Measurements from ENCODE around the gene SLU7.

Gene SLU7

GRCh38 chr5:160380041-160380440 lies 38.8 kb downstream of the SLU7 start:
- Histone ChIP-seq H3K36me3 (replicated peaks; ENCODE audit: low read depth, low read length) (no peaks in the 10 kb centered on the region), H3K9me3 (ENCODE audit: insufficient read depth, low read length) (no peaks in the 10 kb centered on the region), H3K9ac (ENCODE audit: low read length) (no peak overlapping the region), H2AFZ (ENCODE audit: low read depth, low read length) (no peak overlapping the region), H3K4me3 (ENCODE audit: low read length) (no peak overlapping the region), H3K27me3 (ENCODE audit: low read depth, low read length) (peaks cover 13% of the 10 kb centered on the region; the same call in 1 of the 2 replicates), H4K20me1 (ENCODE audit: insufficient read depth, low read length) (no peaks in the 10 kb centered on the region), H3K27ac (ENCODE audit: low read length) (no peak overlapping the region), H3K4me1 (ENCODE audit: low read length) (no peaks in the 10 kb centered on the region), H3K79me2 (ENCODE audit: low read length) (no peaks in the 10 kb centered on the region), H3K4me2 (ENCODE audit: low read length) (no peak overlapping the region)
- TF ChIP-seq CTCF (IDR thresholded peaks at IDR 0.05; ENCODE audit: low read depth, low read length) (no peak), EZH2phosphoT487 (IDR thresholded peaks at IDR 0.05; ENCODE audit: low read depth) (no peak)

GRCh38 chr5:160379511-160379910 lies 39.4 kb downstream of the SLU7 start:
- H2AFZ ChIP-seq (ENCODE audit: low read depth, low read length): no peak overlapping the region
- H3K4me2 ChIP-seq (ENCODE audit: low read length): no peak overlapping the region
- no peaks in the 10 kb centered on the region for H3K79me2 ChIP-seq (ENCODE audit: low read length)
- H3K27me3 ChIP-seq (ENCODE audit: low read depth, low read length): peaks cover 13% of the 10 kb centered on the region; the same call in 1 of the 2 replicates
- no peak overlapping the region for H3K9ac ChIP-seq (ENCODE audit: low read length)
- H3K4me3 ChIP-seq (ENCODE audit: low read length): no peak overlapping the region
- no peaks in the 10 kb centered on the region for H3K9me3 ChIP-seq (ENCODE audit: insufficient read depth, low read length)
- H3K4me1 ChIP-seq (ENCODE audit: low read length): no peaks in the 10 kb centered on the region
- TF ChIP-seq EZH2phosphoT487 (IDR thresholded peaks at IDR 0.05; ENCODE audit: low read depth) (no peak), CTCF (IDR thresholded peaks at IDR 0.05; ENCODE audit: low read depth, low read length) (no peak)
- H3K36me3 ChIP-seq (replicated peaks; ENCODE audit: low read depth, low read length): no peaks in the 10 kb centered on the region
- no peak overlapping the region for H3K27ac ChIP-seq (ENCODE audit: low read length)
- H4K20me1 ChIP-seq (ENCODE audit: insufficient read depth, low read length): no peaks in the 10 kb centered on the region

GRCh38 chr5:160378330-160378729 lies 40.6 kb downstream of the SLU7 start:
- no peak overlapping the region for H3K27ac ChIP-seq (ENCODE audit: low read length)
- H3K4me1 ChIP-seq (ENCODE audit: low read length): no peaks in the 10 kb centered on the region
- no peaks in the 10 kb centered on the region for H3K36me3 ChIP-seq (replicated peaks; ENCODE audit: low read depth, low read length)
- H2AFZ ChIP-seq (ENCODE audit: low read depth, low read length): no peak overlapping the region
- no peak overlapping the region for H3K4me3 ChIP-seq (ENCODE audit: low read length)
- peaks cover 13% of the 10 kb centered on the region; the same call in 1 of the 2 replicates for H3K27me3 ChIP-seq (ENCODE audit: low read depth, low read length)
- no peak overlapping the region for H3K9ac ChIP-seq (ENCODE audit: low read length)
- H3K79me2 ChIP-seq (ENCODE audit: low read length): no peaks in the 10 kb centered on the region
- no peak for TF ChIP-seq EZH2phosphoT487 (IDR thresholded peaks at IDR 0.05; ENCODE audit: low read depth)
- TF ChIP-seq CTCF (IDR thresholded peaks at IDR 0.05; ENCODE audit: low read depth, low read length): no peak
- H4K20me1 ChIP-seq (ENCODE audit: insufficient read depth, low read length): no peaks in the 10 kb centered on the region
- no peaks in the 10 kb centered on the region for H3K9me3 ChIP-seq (ENCODE audit: insufficient read depth, low read length)
- H3K4me2 ChIP-seq (ENCODE audit: low read length): no peak overlapping the region

- Histone ChIP-seq H3K4me1 (ENCODE audit: low read length) (no peaks in the 10 kb centered on the region), H3K9me3 (ENCODE audit: insufficient read depth, low read length) (no peaks in the 10 kb centered on the region), H2AFZ (ENCODE audit: low read depth, low read length) (no peak overlapping the region), H3K4me3 (ENCODE audit: low read length) (no peak overlapping the region), H4K20me1 (ENCODE audit: insufficient read depth, low read length) (no peaks in the 10 kb centered on the region), H3K79me2 (ENCODE audit: low read length) (no peaks in the 10 kb centered on the region), H3K27ac (ENCODE audit: low read length) (no peak overlapping the region), H3K4me2 (ENCODE audit: low read length) (no peak overlapping the region), H3K9ac (ENCODE audit: low read length) (no peak overlapping the region), H3K27me3 (ENCODE audit: low read depth, low read length) (peaks cover 13% of the 10 kb centered on the region; the same call in 1 of the 2 replicates), H3K36me3 (replicated peaks; ENCODE audit: low read depth, low read length) (no peaks in the 10 kb centered on the region)
- no peak for TF ChIP-seq CTCF (IDR thresholded peaks at IDR 0.05; ENCODE audit: low read depth, low read length)
- no peak for TF ChIP-seq EZH2phosphoT487 (IDR thresholded peaks at IDR 0.05; ENCODE audit: low read depth)
Measured at GRCh38 chr5:160377651-160378050, 41.2 kb downstream of the SLU7 start.
